ENCODE data around the gene MPHOSPH10. TPM values are rescaled to one million over a fixed set of nuclear protein-coding genes. Genes with fewer than 3 reads are reported as not detected.
"Not testable (repeated sequence)": the region's sequence is repeated elsewhere in the genome, so short reads cannot be mapped to it uniquely, and the experiment has no call there.

MPHOSPH10 gene
- total RNA-seq, 1 donor from 2014 or later: 21.0 TPM

DNA sequence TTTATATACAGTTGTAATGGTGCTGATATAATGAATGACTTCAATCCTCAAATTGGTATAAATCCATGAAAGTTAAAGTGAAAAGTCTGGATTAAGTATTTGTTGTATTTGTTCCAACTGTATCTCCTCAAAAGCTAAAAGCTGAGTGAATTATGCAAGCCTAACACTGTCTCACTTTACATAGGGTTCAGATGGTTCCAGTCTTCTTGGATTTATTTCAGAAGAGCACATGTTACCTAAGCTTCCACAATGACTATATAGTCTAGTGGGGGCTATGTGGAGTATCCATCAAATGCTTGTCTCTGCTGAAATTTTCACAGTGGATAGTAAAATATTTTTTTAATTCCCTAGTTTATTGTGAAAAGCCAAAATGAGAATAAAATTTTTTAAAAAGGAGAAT, 13.4 kb upstream of the MPHOSPH10 start:
- DNase-seq (ENCODE audit: missing footprints) (no peak), ATAC-seq (no peak)
- intact Hi-C loops (cut with DNase I): no loop called here

- intact Hi-C loops (cut with DNase I): no loop called here
- DNase-seq (ENCODE audit: missing footprints) (no peak), ATAC-seq (peak; percentile 70)
These were observed 10.2 kb upstream of the MPHOSPH10 start for GRCh38 chr2:71120195-71120594.

GRCh38 chr2:71121479-71121878, 9.0 kb upstream of the MPHOSPH10 start:
- intact Hi-C loops (cut with DNase I): no loop called here
- DNase-seq (ENCODE audit: missing footprints): no peak
- ATAC-seq: no peak

GRCh38 chr2:71122387-71123298, 7.8 kb upstream of the MPHOSPH10 start:
- no peak for ATAC-seq
- intact Hi-C loops (cut with DNase I): no loop called here

DNA sequence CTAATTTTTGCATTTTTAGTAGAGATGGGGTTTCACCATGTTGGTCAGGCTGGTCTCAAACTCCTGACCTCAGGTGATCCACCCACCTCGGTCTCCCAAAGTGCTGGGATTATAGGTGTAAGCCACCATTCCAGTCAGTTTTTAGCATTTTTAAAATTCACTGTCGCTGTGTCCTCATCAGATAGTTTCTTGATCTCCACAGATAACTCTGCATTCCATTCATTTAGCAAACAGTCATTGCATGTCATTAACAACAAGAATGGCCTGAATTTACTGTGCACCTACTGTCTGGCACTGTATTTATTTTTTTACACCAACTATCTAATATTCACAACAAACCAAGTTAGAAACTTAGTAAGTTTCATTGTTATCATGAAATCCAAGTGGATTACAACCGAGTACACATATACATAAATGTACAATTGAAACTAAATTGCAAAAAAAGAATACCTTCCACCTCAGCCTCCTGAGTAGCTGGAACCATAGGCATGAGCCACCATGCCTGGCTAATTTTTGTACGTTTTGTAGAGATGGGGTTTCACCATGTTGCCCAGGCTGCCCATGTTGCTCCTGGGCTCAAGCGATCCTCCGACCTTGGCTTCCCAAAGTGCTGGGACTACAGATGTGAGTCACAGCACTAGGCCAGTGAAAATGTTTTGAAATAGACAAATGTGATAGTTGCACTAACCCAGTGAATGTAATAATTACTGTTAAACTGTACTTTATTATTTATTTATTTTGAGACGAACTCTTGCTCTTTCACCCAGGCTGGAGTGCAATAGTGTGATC, 4.7 kb upstream of the MPHOSPH10 start:
- intact Hi-C loops (cut with DNase I): no loop called here
- ATAC-seq (no peak), DNase-seq (ENCODE audit: missing footprints) (no peak)

More at GRCh38 chr2:71122387-71123298, 7.8 kb upstream of the MPHOSPH10 start:
- DNase-seq (ENCODE audit: missing footprints): no peak

DNA sequence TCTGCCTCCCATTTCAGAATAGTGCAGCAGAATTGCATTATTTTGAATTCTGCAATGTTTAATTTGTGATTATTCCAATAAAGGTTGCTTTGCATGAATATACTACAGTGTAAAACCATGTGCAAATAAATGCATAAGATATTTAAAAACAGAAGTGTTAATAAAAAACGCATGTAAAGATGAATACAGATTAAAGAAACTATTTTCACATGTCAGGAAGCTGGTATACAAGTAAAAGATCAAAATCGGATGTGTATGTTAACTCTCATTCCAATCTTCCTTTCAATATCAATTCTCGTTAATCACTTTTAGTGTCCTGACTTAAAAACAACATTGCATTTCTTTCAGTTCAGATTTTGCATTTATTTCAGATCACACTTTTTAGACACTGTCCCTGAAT, 3.5 kb upstream of the MPHOSPH10 start:
- DNase-seq (ENCODE audit: missing footprints): no peak
- intact Hi-C loops (cut with DNase I): no loop called here
- no peak for ATAC-seq

GRCh38 chr2:71129114-71129901, 1.1 kb upstream of the MPHOSPH10 start:
- ATAC-seq (no peak), DNase-seq (ENCODE audit: missing footprints) (no peak)
- intact Hi-C loops (cut with DNase I): no loop called here

DNA sequence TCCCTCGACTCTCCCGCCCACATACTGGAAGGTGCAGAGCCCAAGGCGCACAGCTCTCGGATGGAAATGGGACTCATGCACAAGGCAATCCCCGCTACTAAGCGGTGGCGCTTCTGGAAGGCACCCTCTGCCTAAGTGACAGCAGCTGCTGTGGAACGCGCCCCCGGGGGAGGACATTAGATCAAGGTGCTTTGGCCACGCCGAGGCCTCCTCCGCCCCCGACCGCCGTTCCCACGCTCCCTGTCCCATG, 607 bp upstream of the MPHOSPH10 start:
- DNase-seq (ENCODE audit: missing footprints) (no peak), ATAC-seq (peak; percentile 62)
- intact Hi-C loops (cut with DNase I): loop anchor here (2.0 kb wide), 1 partner anchor 61 kb away; the partner anchor contains the start of gene NAGK

- ATAC-seq (no peak), DNase-seq (ENCODE audit: missing footprints) (no peak)
- intact Hi-C loops (cut with DNase I): loop anchor here (2.0 kb wide), 1 partner anchor 62 kb away; the partner anchor contains the start of gene NAGK
These were observed 441 bp downstream of the MPHOSPH10 start for GRCh38 chr2:71130905-71131244.

DNA sequence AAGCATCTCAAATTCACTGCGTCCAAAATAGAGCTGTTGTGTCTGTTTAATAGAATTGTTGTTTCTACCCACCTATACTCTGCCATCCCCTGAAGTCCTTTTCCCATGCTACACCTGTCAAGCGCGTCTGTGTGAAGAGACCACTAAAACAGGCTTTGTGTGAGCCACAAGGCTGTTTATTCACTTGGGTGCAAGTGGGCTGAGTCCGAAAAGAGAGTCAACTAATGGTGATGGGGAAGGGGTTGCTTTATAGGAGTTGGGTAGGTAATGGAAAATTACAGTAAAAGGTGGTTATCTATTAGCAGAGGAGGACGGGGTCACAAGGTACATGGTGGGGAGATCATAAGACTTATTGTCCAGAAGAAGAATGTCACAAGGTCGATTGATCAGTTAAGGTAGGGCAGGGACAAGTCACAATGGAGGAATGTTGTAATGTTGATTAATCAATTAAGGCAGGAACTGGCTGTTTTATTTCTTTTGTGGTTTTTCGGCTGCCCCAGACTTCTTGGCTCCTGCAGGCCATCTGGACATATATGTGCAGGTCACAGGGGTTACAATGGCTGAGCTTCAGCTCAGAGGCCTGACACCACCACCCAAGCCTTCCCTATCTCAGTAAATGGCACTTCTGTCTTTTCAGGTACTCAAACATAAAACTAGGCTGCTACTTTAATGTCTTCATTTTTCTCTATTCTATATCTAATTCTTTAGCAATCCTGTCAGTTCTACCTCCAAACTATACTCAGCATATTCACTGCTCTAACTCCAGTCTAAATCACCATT, 1.1 kb downstream of the MPHOSPH10 start:
- not testable (repeated sequence) for ATAC-seq; DNase-seq (ENCODE audit: missing footprints)
- intact Hi-C loops (cut with DNase I): loop anchor here (2.0 kb wide), 1 partner anchor 63 kb away; the partner anchor contains the start of gene NAGK

- intact Hi-C loops (cut with DNase I): no loop called here
- ATAC-seq: no peak
- no peak for DNase-seq (ENCODE audit: missing footprints)
These were observed 3.2 kb downstream of the MPHOSPH10 start for GRCh38 chr2:71133603-71134002.

DNA sequence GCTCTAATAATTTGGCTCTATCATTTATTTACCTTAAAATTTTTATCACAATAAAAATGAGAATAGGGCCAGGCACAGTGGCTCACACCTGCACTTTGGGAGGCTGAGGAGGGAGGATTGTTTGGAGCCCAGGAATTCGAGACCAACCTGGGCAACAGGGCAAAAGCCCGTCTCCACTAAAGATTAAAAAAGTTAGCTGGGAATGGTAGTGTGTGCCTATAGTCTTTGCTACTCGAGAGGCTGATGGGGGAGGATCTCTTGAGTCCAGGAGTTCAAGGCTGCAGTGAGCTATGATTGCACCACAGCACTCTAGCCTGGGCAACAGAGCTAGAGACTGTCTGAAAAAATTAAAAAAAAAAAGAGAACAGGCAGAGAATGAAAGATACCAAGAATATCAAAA, 5.7 kb downstream of the MPHOSPH10 start:
- intact Hi-C loops (cut with DNase I): no loop called here
- DNase-seq (ENCODE audit: missing footprints) (no peak), ATAC-seq (no peak)

DNA sequence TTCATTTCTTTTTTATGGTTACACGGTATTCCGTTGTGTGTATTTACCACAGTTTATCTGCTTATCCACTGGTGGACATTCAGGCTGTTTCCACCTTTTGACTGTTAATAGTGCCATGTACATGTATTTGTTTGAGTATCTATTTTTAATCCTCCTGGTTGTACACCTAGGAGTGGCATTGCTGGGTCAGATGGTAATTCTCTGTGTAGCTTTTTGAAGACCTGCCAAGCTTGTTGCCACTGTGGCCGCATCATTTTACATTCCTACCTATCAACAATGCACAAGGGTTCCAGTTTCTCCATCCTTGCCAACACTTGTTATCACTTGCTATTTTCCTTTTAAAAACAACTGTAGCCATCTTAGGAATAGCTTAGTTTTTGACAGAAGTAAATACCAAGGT, 13.3 kb downstream of the MPHOSPH10 start:
- ATAC-seq: peak; percentile 78

GRCh38 chr2:71148506-71149063, 18.2 kb downstream of the MPHOSPH10 start:
- DNase-seq (ENCODE audit: missing footprints): no peak
- intact Hi-C loops (cut with DNase I): no loop called here
- ATAC-seq: peak; percentile 72

More for the DNA sequence above, 13.3 kb downstream of the MPHOSPH10 start:
- no peak for DNase-seq (ENCODE audit: missing footprints)
- intact Hi-C loops (cut with DNase I): no loop called here

DNA sequence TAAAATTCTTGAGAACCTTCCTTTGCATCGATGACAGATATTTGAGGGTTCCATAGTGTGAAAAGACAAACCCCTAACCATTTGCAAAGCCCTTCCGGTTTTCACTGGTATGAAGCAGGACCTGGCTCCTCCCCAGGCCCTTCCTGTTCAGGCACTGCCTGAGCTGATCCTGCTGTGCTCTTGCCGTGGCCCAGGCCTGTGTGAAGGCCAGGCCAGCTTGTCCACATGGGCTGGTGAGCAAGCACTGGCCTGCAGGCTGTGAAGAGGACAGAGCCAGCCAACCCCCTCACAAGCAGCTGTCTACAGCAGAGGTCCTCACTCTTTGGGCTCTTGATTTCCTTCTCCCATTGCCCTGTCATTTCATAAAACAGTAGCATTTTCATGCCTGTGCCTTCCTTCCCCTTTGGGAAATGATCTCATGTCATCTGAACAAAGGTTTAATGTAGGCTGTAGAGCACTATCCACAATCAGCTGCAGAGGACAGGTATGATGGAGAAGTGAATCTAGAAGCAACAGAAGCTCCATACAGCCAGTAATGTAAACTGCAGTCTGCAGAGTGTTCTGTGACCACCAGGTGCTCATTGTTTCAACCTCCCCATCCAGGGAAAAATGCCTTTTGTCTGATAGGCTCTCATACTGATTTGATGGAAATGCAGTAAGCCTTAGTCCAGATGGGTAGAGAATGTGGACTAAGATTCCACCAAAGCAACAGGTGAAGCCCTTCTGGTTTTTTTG, 19.8 kb downstream of the MPHOSPH10 start:
- peak; percentile 32 for ATAC-seq
- DNase-seq (ENCODE audit: missing footprints): no peak
- intact Hi-C loops (cut with DNase I): no loop called here

GRCh38 chr2:71151620-71152019, 21.2 kb downstream of the MPHOSPH10 start:
- intact Hi-C loops (cut with DNase I): no loop called here
- ATAC-seq: no peak

GRCh38 chr2:71153585-71154224, 23.3 kb downstream of the MPHOSPH10 start:
- ATAC-seq: no peak
- DNase-seq (ENCODE audit: missing footprints): no peak
- intact Hi-C loops (cut with DNase I): no loop called here

More at GRCh38 chr2:71151620-71152019, 21.2 kb downstream of the MPHOSPH10 start:
- no peak for DNase-seq (ENCODE audit: missing footprints)
